Mesothelial cell of epicardium (in vitro differentiated cells): ENCODE data around the gene CALCOCO1. TPM values are rescaled to one million over a fixed set of nuclear protein-coding genes. Genes with fewer than 3 reads are reported as not detected.

Experiments used
- DNase-seq, 2 experiments: peaks; one replicate each; pipeline ENCODE4 v3.0.0; 2021; ENCODE audit warnings: low spot score in 2 of 2; ENCODE audit not compliant: unreplicated experiment in 2 of 2
- H3K27ac Mint-ChIP-seq: 2 replicates; pipeline ENCODE4 v1.8.0; 2021; ENCODE audit warnings: mixed read lengths
- H3K27me3 Mint-ChIP-seq: 2 replicates; pipeline ENCODE4 v1.8.0; 2021; ENCODE audit warnings: low read depth, mixed read lengths
- H3K36me3 Mint-ChIP-seq: 2 replicates; pipeline ENCODE4 v1.8.0; 2021; ENCODE audit warnings: mixed read lengths
- H3K4me1 Mint-ChIP-seq: 2 replicates; pipeline ENCODE4 v1.8.0; 2021; ENCODE audit warnings: mixed read lengths
- H3K4me3 Mint-ChIP-seq: 2 replicates; pipeline ENCODE4 v1.8.0; 2021; ENCODE audit warnings: mild to moderate bottlenecking, moderate library complexity, mixed read lengths
- H3K9me3 Mint-ChIP-seq: 2 replicates; pipeline ENCODE4 v1.8.0; 2021; ENCODE audit warnings: mixed read lengths
- total RNA-seq: library from RNA; stranded (reverse); gene quantifications from 3 replicates; pipeline ENCODE4 v1.2.1, GENCODE V29; 2021
- TF ChIP-seq, protein P1 (sequence below): fragments of 200-600 bp; sonication (generic); IDR thresholded peaks from one replicate; pipeline ENCODE4 v1.5.0; 2021; ENCODE audit warnings: antibody characterized with exemption; ENCODE audit not compliant: unreplicated experiment

Gene CALCOCO1
- total RNA-seq, 1 donor from 2014 or later = 130 TPM

DNA sequence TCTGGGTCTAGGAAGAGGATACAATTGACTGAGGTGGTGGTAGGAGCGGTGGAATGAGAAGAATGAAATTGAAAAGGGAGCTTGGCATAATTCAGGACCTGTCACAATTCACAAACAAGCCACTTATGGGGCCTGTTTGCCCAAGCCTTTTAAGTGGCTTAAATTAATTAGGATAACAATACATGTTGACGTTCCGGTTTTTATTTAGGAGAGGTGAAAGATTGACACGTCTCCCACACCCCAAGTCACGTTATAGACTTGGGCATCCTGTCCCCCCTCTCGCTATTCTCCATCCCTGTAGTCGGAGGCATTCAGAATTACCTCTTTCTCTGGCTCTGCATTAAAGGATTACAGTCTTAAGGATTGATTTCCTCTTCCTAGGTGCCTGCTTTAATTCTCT, 954 bp upstream of the CALCOCO1 start:
- H3K9me3 Mint-ChIP-seq = no peaks in the 10 kb centered on the region
- peaks cover 25% of the 10 kb centered on the region for H3K4me1 Mint-ChIP-seq
- H3K36me3 Mint-ChIP-seq = peaks cover 8% of the 10 kb centered on the region
- H3K4me3 Mint-ChIP-seq = peak overlapping the region; percentile 89
- peak overlapping the region; percentile 26 for H3K27ac Mint-ChIP-seq
- H3K27me3 Mint-ChIP-seq = peaks cover 24% of the 10 kb centered on the region
- TF ChIP-seq, protein P1, sequence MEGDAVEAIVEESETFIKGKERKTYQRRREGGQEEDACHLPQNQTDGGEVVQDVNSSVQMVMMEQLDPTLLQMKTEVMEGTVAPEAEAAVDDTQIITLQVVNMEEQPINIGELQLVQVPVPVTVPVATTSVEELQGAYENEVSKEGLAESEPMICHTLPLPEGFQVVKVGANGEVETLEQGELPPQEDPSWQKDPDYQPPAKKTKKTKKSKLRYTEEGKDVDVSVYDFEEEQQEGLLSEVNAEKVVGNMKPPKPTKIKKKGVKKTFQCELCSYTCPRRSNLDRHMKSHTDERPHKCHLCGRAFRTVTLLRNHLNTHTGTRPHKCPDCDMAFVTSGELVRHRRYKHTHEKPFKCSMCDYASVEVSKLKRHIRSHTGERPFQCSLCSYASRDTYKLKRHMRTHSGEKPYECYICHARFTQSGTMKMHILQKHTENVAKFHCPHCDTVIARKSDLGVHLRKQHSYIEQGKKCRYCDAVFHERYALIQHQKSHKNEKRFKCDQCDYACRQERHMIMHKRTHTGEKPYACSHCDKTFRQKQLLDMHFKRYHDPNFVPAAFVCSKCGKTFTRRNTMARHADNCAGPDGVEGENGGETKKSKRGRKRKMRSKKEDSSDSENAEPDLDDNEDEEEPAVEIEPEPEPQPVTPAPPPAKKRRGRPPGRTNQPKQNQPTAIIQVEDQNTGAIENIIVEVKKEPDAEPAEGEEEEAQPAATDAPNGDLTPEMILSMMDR = no peak
- DNase-seq = no peak

DNA sequence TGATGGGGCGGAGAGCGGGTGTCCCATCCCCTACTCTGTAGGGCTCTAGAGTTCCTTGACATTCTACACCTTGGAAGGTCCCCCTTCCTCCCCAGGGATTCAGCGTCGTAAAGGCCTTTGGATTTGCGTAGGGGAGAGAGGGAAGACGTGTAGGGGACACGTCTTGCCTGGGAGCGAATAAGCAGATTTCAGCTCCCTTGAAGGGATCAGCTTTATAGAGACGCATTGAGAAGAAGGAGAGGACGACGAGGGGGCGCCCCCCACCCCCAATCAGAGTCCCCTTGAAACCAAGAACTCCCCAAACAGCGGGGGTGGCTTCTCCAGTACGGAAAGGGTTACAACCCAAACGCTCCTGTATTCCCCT, 324 bp downstream of the CALCOCO1 start:
- peaks cover 16% of the 10 kb centered on the region for H3K36me3 Mint-ChIP-seq
- peaks cover 14% of the 10 kb centered on the region for H3K27me3 Mint-ChIP-seq
- H3K4me3 Mint-ChIP-seq = peak overlapping the region; percentile 89
- TF ChIP-seq, protein P1 = no peak
- peaks cover 25% of the 10 kb centered on the region for H3K4me1 Mint-ChIP-seq
- H3K27ac Mint-ChIP-seq = peak overlapping the region; percentile 80
- DNase-seq = no peak
- H3K9me3 Mint-ChIP-seq = no peaks in the 10 kb centered on the region

DNA sequence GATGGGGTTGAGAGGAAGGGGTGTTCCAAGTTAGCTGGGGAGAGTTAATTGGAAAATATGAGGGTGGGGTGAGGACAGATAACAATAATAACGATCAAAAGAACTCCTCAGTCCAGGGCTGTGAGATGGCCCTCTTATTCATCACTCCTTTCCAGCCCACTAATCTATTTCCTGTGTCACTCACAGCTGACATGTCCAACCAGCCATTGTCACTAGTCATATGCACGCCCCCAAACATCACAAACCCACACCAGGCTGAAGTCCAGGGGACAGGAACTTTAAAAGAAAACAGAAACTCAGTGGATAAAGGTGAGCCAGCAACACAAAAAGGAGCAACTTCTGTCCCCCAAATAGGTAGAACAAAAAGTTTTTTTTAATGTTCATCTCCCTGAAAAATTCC, 911 bp downstream of the CALCOCO1 start:
- H3K36me3 Mint-ChIP-seq = peaks cover 21% of the 10 kb centered on the region
- peaks cover 8% of the 10 kb centered on the region for H3K27me3 Mint-ChIP-seq
- H3K9me3 Mint-ChIP-seq = no peaks in the 10 kb centered on the region
- H3K4me1 Mint-ChIP-seq = peaks cover 25% of the 10 kb centered on the region
- H3K27ac Mint-ChIP-seq = peak overlapping the region; percentile 71
- DNase-seq = no peak
- peak overlapping the region; percentile 89 for H3K4me3 Mint-ChIP-seq
- TF ChIP-seq, protein P1 = no peak

DNA sequence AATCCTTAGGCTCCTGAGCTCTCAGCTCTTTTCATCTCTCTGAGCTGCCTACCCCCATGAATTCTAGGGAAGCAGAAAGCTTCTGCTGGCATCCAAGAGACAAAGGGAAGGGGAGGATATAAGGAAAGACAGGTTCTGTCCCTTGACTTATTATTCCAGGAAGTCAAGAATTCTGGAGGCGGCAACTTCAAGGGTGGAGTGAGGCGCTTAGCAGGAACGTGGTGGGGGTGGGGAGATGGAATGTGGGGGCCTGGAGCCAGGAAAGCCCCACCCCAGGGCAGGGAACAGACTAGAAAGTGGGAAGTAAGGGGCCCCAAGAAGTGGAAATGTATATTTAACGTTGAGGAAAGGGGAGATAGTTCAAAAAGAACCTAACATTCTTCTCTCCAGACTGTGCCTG, 1.4 kb downstream of the CALCOCO1 start:
- Mint-ChIP-seq H3K36me3 (peaks cover 25% of the 10 kb centered on the region), H3K27ac (peak overlapping the region; percentile 71), H3K4me1 (peaks cover 25% of the 10 kb centered on the region), H3K27me3 (peaks cover 2% of the 10 kb centered on the region), H3K4me3 (peak overlapping the region; percentile 89), H3K9me3 (no peaks in the 10 kb centered on the region)
- DNase-seq = no peak
- TF ChIP-seq, protein P1 = no peak

DNA sequence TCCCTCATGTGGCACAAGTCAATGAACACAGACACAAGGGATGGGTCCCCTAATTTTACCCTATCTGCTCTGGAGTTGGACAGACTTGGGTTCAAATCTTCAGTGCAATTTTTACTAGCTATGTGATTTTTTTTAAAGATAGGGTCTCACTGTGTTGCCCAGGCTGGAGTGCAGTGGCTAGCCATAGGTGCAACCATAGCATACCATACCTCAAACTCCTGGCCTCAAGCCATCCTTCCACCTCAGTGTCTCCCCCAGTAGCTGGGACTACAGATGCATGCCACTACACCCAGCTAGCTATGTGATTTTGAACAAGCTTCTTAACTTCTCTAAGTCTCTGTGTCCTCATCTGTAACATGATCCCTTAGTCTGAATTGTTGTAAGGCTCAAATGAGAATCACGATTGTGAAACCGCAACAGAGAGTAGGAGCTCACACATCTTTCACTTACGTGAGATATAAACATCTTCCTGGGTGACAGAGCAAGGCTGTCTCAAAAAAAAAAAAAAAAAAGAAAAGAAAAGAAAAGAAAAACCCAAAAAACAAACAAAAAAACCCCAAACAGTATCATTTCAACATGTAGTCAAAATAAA, 4.7 kb downstream of the CALCOCO1 start:
- TF ChIP-seq, protein P1 = no peak
- H3K4me1 Mint-ChIP-seq = peaks cover 20% of the 10 kb centered on the region
- H3K27ac Mint-ChIP-seq = no peak overlapping the region

DNA sequence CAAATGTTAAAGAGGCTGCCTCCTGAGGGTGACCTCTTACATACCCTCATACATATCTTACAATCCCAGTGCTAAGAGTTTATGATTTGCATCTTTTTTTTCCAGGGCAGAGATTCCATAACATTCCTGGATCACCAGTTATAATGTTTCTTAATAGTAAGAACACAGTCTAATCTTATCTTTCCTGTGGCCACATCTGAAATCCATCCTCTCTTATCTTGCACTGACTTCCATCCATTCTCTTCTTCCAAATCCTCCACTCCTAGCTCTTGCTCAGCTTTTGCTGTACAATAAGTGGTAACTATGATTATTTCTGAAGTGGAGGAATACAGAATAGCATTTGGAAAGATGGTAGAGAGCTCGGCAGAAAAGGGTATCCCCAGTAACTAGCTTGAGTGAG, 6.3 kb downstream of the CALCOCO1 start:
- H3K36me3 Mint-ChIP-seq = peaks cover 50% of the 10 kb centered on the region
- no peak overlapping the region for H3K4me3 Mint-ChIP-seq

More for the DNA sequence above, 4.7 kb downstream of the CALCOCO1 start:
- no peaks in the 10 kb centered on the region for H3K9me3 Mint-ChIP-seq
- H3K27me3 Mint-ChIP-seq = no peaks in the 10 kb centered on the region
- DNase-seq = no peak
- H3K36me3 Mint-ChIP-seq = peaks cover 39% of the 10 kb centered on the region
- H3K4me3 Mint-ChIP-seq = no peak overlapping the region

More for the DNA sequence above, 6.3 kb downstream of the CALCOCO1 start:
- TF ChIP-seq, protein P1 = no peak
- Mint-ChIP-seq H3K4me1 (peaks cover 6% of the 10 kb centered on the region), H3K9me3 (no peaks in the 10 kb centered on the region), H3K27ac (no peak overlapping the region), H3K27me3 (no peaks in the 10 kb centered on the region)
- no peak for DNase-seq
